GM23338 (cell line): ENCODE results near the gene SLC5A5. TPM values are rescaled to one million over a fixed set of nuclear protein-coding genes. Genes with fewer than 3 reads are reported as not detected.

Experiments
- ETS1 ChIP-seq: IDR thresholded peaks from 2 replicates; pipeline ENCODE4 v1.6.1; 2016; ENCODE audit warnings: antibody characterized with exemption
- EZH2 ChIP-seq: fragments of 200-600 bp; sonication (generic); IDR thresholded peaks from one replicate; pipeline ENCODE4 v1.8.0; 2017; ENCODE audit warnings: antibody characterized with exemption, mild to moderate bottlenecking, low read depth; ENCODE audit not compliant: unreplicated experiment
- REST ChIP-seq: IDR thresholded peaks from one replicate; pipeline ENCODE4 v1.6.1; 2018; ENCODE audit warnings: antibody characterized with exemption; ENCODE audit not compliant: unreplicated experiment
- ZNF331 ChIP-seq: fragments of 250-450 bp; sonication (Bioruptor Pico); IDR thresholded peaks from 2 replicates; pipeline ENCODE4 v1.5.0; 2020; ENCODE audit warnings: low read depth, mild to moderate bottlenecking, moderate library complexity
- ZNF462 ChIP-seq: fragments of 250-450 bp; sonication (Bioruptor Pico); IDR thresholded peaks from 2 replicates; pipeline ENCODE4 v1.5.0; 2020; ENCODE audit warnings: mild to moderate bottlenecking, moderate library complexity
- polyA plus RNA-seq: library from polyadenylated mRNA; unstranded; fragments of >200 nt; fragmentation: Nextera tagmentation; extraction: Ambion mirVana; gene quantifications from 2 replicates; pipeline ENCODE4 v1.2.1, GENCODE V29; 2016
- total RNA-seq: library from RNA; depleted of rRNA; stranded (reverse); fragments of >200 nt; shearing (Covaris generic); gene quantifications from 2 replicates; pipeline ENCODE4 v1.2.3, GENCODE V29; 2014

The SLC5A5 gene
- total and polyA plus RNA-seq, 2 experiments from 2014 or later: 1.0 to 2.1 TPM

GRCh38 chr19:17926044-17926443 lies 54.3 kb downstream of the SLC5A5 start (continued):
- TF ChIP-seq REST (no peak), ETS1 (no peak), ZNF331 (CRISPR knock-in tag) (no peak), ZNF462 (no peak), EZH2 (no peak)
